Fibroblast of the aortic adventitia (primary cell): Measurements from ENCODE around the gene MMP28. TPM values are rescaled to one million over a fixed set of nuclear protein-coding genes. Genes with fewer than 3 reads are reported as not detected.

Experiments used
- DNase-seq: peaks from one replicate; pipeline ENCODE4 v3.0.0-alpha.2; 2010; ENCODE audit warnings: low read depth
- H3K4me3 ChIP-seq: 2 replicates; pipeline ENCODE4 v1.5.1; 2011; ENCODE audit warnings: low read depth, mild to moderate bottlenecking, control low read depth, low read length, moderate library complexity
- total RNA-seq: library from RNA; depleted of rRNA; stranded (reverse); fragments of >200 nt; gene quantifications from 2 replicates; pipeline ENCODE4 v1.2.3, GENCODE V29; 2012; ENCODE audit warnings: low replicate concordance
- TF ChIP-seq, protein P1 (sequence below): IDR thresholded peaks from 2 replicates; pipeline ENCODE4 v1.5.1; 2011; ENCODE audit warnings: mild to moderate bottlenecking, low read length, control low read depth, inconsistent platforms; ENCODE audit not compliant: insufficient read depth

MMP28 gene
- total RNA-seq, 1 donor, result 0.09 TPM

DNA sequence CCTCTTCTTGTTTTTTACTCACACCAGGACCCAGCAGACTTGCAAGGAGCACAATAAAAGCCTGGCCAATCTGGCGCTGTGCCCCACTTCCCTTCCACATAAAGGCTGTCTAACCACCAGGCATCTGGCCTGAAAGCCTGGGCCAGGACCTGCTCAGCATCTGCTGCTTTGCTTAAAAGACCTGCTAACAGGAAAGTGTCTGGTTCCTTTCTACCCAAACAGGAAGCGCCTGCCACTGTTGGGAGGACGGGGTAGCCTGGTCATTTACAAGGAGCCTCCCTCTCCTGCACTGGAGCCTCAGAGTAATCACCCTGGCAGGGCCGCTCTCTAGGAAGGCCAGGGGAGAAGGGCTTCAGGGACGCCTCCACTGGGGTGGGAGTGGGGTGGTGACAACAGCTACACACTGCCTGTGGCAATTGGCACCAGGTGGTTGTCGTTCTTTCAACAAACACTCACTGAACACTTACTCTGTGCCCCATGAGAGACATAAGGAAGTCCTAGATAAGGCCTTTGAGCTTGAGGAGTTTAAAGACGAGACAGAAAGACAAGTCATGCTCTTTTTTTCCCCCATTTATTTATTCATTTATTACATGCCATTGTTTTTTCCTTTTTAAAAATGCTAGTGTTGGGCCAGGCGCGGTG is 6.3 kb upstream of the MMP28 start:
- DNase-seq, result peak; percentile 86
- no peak overlapping the region for H3K4me3 ChIP-seq
- TF ChIP-seq, protein P1, sequence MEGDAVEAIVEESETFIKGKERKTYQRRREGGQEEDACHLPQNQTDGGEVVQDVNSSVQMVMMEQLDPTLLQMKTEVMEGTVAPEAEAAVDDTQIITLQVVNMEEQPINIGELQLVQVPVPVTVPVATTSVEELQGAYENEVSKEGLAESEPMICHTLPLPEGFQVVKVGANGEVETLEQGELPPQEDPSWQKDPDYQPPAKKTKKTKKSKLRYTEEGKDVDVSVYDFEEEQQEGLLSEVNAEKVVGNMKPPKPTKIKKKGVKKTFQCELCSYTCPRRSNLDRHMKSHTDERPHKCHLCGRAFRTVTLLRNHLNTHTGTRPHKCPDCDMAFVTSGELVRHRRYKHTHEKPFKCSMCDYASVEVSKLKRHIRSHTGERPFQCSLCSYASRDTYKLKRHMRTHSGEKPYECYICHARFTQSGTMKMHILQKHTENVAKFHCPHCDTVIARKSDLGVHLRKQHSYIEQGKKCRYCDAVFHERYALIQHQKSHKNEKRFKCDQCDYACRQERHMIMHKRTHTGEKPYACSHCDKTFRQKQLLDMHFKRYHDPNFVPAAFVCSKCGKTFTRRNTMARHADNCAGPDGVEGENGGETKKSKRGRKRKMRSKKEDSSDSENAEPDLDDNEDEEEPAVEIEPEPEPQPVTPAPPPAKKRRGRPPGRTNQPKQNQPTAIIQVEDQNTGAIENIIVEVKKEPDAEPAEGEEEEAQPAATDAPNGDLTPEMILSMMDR, result no peak

DNA sequence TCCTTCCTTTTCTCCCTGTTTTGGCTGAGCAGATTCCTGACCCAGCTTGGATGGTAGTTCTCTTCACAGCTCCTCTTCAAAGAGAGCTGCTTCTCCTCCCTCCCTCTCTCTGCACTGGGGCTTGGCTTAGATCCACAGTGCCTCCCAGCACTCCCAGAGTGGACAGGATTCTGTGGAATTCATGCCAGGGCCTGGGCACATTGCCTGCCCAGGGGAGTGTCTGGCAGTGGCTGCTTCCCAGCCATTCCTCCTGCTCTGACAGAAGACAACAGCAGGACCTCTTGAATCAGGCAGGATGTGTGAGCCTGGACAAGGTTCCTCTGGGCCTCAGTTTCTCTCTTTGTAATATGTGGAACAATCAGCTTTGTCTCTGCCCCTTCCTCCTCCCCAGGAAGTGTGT is 4.5 kb upstream of the MMP28 start:
- peak; percentile 71 for DNase-seq
- TF ChIP-seq, protein P1, result no peak
- H3K4me3 ChIP-seq, result no peak overlapping the region

DNA sequence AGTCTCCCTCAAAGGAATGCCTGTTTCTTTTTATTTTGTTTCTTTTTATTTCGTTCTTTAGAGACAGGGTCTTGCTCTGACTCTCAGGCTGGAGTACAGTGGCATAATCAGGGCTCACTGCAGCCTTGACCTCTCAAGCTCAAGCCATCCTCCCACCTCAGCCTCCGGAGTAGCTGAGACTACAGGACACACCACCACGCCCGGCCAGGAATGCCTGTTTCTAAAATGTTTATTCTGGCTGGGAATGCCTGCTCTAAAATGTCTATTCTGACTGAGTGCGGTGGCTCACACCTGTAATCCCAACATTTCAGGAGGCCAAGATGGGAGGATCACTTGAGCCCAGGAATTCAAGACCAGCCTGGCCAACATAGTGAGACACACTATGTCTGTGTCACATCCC is 2.5 kb upstream of the MMP28 start:
- H3K4me3 ChIP-seq, result no peak overlapping the region
- no peak for DNase-seq
- TF ChIP-seq, protein P1, result no peak

DNA sequence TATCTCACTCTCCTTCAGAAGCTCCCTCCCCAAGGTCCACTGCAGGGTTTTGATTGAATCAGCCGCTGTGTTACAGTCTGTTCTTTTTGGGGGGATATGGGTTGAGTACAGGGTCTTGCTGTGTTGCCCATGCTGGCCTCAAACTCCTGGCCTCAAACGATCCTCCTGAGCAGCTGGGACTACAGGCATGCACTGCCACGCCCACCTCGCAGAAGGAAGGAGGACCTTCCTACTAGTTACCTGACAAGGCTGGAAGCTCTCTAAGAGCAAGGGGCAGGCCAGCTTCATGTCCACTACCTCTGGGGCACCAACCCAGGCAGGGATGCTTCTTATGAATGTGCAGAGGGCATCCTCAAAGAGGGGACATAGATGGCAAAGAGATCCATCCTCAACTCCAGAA is 1.9 kb upstream of the MMP28 start:
- DNase-seq, result no peak
- H3K4me3 ChIP-seq, result no peak overlapping the region
- TF ChIP-seq, protein P1, result no peak

DNA sequence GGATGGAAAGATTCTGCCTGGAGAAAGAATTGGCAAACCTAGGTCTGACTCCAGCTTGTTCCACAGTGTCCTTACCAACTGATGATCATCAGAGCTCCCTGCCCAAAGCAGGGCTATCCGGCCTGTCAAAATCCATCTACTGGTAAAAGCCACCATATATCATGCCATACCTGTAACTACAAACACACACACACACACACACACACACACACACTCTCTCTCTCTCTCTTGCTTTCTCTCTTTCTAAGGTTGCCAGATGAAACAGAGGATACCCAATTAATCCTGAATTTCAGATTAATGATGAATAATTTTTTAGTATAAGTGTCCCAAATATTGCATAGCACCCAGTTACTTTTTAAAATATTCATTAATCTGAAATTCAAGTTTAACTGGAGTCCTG is 1.5 kb upstream of the MMP28 start:
- DNase-seq, result no peak
- TF ChIP-seq, protein P1, result no peak
- no peak overlapping the region for H3K4me3 ChIP-seq

DNA sequence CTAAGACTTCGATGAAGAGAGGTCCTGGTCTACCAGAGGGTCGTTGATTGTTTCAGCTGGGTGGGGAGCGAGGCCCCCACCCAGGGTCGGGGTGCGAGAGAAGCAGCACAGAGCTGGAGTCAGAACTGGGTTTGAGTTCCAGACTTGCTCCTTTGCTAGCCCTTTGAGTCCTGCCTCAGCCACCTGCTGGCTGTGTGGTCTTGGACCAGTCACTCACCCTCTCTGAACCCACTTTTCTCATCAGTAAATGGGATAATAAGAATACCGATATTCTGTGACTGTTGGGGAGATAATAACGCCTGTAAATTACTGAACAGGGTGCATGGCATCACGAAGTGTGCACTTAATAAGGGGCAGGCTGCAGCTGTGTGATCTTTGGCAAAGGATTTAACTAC is 427 bp upstream of the MMP28 start:
- peak overlapping the region; percentile 51 for H3K4me3 ChIP-seq
- TF ChIP-seq, protein P1, result no peak
- no peak for DNase-seq

DNA sequence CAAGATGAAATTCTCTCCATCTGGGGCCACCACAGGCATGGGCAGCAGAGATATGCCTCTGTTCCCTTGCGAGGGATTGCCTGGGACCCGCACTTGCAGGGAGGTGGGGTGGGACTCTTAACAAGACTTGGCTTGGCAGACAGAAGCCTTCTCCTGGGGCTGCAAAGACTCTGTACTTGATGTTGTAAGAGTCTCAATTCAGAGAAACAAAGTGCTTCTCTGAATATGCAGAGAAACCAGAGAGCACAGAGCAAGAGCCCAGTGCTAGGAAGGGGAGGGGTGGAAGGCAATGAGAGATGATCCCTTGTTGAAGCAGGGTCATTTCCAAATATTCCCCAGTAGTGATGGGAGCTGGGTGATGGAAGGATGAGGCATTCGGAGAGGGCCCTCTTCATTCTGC is 2.2 kb downstream of the MMP28 start:
- no peak for DNase-seq
- TF ChIP-seq, protein P1, result no peak
- H3K4me3 ChIP-seq, result no peak overlapping the region
